Measurements from ENCODE around the gene ENKUR.
A peak's percentile ranks its signal among the peaks of the same experiment; 100 is the strongest.
"Not testable (repeated sequence)": the region's sequence is repeated elsewhere in the genome, so short reads cannot be mapped to it uniquely, and the experiment has no call there.

ENKUR gene

GRCh38 chr10:25024528-25024927 lies 8.6 kb upstream of the ENKUR start:
- Histone ChIP-seq H3K27ac (ENCODE audit: low read depth, low read length, severe bottlenecking) (no peak overlapping the region), H3K36me3 (ENCODE audit: control insufficient read depth, insufficient read depth, low read length) (no peaks in the 10 kb centered on the region), H3K4me1 (ENCODE audit: control insufficient read depth, insufficient read depth, low read length, poor library complexity, severe bottlenecking) (no peaks in the 10 kb centered on the region), H3K4me3 (ENCODE audit: extremely low read depth, insufficient read depth, low read length, poor library complexity, severe bottlenecking) (no peak overlapping the region), H3K9me3 (ENCODE audit: control insufficient read depth, low read length) (no peaks in the 10 kb centered on the region)
- 90 to 96% methylated on average over 7 to 8 of the region's 8 CpGs for whole genome bisulfite sequencing, 2 experiments (ENCODE audit: insufficient coverage in 2 of 2)

DNA sequence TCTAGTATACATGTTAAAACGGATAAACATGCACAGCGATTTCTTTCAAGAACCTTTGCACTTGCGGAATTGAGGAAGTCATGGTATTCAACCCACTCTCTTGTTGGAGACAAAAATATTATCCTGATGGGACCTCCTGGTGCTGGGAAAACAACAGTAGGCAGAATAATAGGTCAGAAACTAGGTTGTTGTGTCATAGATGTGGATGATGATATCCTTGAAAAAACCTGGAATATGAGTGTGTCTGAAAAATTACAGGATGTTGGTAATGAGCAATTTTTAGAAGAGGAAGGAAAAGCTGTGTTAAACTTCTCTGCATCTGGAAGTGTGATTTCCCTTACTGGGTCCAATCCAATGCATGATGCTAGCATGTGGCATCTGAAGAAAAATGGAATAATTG lies 7.3 kb upstream of the ENKUR start:
- H3K4me1 ChIP-seq (ENCODE audit: control insufficient read depth, insufficient read depth, low read length, poor library complexity, severe bottlenecking), result no peaks in the 10 kb centered on the region
- WGBS, 2 experiments (ENCODE audit: insufficient coverage in 2 of 2), result 100% methylated on average over 2 to 3 of the region's 3 CpGs

GRCh38 chr10:25018703-25019102 lies 2.7 kb upstream of the ENKUR start:
- peaks cover 3% of the 10 kb centered on the region for H3K4me1 ChIP-seq (ENCODE audit: control insufficient read depth, insufficient read depth, low read length, poor library complexity, severe bottlenecking)
- H3K4me3 ChIP-seq (ENCODE audit: extremely low read depth, insufficient read depth, low read length, poor library complexity, severe bottlenecking), result no peak overlapping the region
- H3K36me3 ChIP-seq (ENCODE audit: control insufficient read depth, insufficient read depth, low read length), result no peaks in the 10 kb centered on the region
- no peaks in the 10 kb centered on the region for H3K9me3 ChIP-seq (ENCODE audit: control insufficient read depth, low read length)
- no peak overlapping the region for H3K27ac ChIP-seq (ENCODE audit: low read depth, low read length, severe bottlenecking)
- 100% methylated on average over 3 of the region's 3 CpGs; no CpG with 5 or more reads in 1 of the 2 experiments for WGBS, 2 experiments (ENCODE audit: insufficient coverage in 2 of 2)

More for the DNA sequence above, 7.3 kb upstream of the ENKUR start:
- Histone ChIP-seq H3K4me3 (ENCODE audit: extremely low read depth, insufficient read depth, low read length, poor library complexity, severe bottlenecking) (no peak overlapping the region), H3K27ac (ENCODE audit: low read depth, low read length, severe bottlenecking) (no peak overlapping the region), H3K36me3 (ENCODE audit: control insufficient read depth, insufficient read depth, low read length) (no peaks in the 10 kb centered on the region), H3K9me3 (ENCODE audit: control insufficient read depth, low read length) (no peaks in the 10 kb centered on the region)

- Histone ChIP-seq H3K4me1 (ENCODE audit: control insufficient read depth, insufficient read depth, low read length, poor library complexity, severe bottlenecking) (peaks cover 3% of the 10 kb centered on the region), H3K9me3 (ENCODE audit: control insufficient read depth, low read length) (no peaks in the 10 kb centered on the region), H3K27ac (ENCODE audit: low read depth, low read length, severe bottlenecking) (no peak overlapping the region), H3K36me3 (ENCODE audit: control insufficient read depth, insufficient read depth, low read length) (no peaks in the 10 kb centered on the region), H3K4me3 (ENCODE audit: extremely low read depth, insufficient read depth, low read length, poor library complexity, severe bottlenecking) (peak overlapping the region; percentile 57)
- WGBS, 2 experiments (ENCODE audit: insufficient coverage in 2 of 2), result 94 to 100% methylated on average over 4 of the region's 6 CpGs
Measured at GRCh38 chr10:25017661-25018060, 1.7 kb upstream of the ENKUR start.

DNA sequence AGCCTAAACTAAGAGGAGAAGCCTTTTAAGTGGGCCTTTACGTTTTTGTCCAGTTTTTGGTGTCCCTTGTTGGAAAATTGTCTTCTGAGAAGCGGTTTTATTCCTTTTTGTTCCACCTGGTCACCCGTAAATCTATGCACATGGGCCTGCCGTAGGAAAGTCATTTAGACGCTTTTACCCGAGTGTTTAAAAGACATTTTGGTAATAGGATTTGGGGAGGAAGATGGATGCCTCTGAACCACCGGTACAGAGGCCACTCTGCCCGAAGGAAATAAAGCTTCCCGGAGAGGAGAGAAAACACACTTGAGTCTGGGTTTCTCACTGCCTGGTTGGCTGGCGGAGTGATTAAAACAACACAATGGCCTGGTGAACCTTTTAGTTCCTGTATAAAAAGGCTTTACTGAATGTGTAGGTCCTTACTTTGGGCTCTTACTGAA lies 1.2 kb upstream of the ENKUR start:
- WGBS, 2 experiments (ENCODE audit: insufficient coverage in 2 of 2), result 16 to 26% methylated on average over 6 to 9 of the region's 10 CpGs
- H3K4me3 ChIP-seq (ENCODE audit: extremely low read depth, insufficient read depth, low read length, poor library complexity, severe bottlenecking), result peak overlapping the region; percentile 57
- H3K9me3 ChIP-seq (ENCODE audit: control insufficient read depth, low read length), result no peaks in the 10 kb centered on the region
- peaks cover 3% of the 10 kb centered on the region for H3K4me1 ChIP-seq (ENCODE audit: control insufficient read depth, insufficient read depth, low read length, poor library complexity, severe bottlenecking)
- peak overlapping the region; percentile 92 for H3K27ac ChIP-seq (ENCODE audit: low read depth, low read length, severe bottlenecking)
- no peaks in the 10 kb centered on the region for H3K36me3 ChIP-seq (ENCODE audit: control insufficient read depth, insufficient read depth, low read length)

GRCh38 chr10:25016376-25017153 lies 607 bp upstream of the ENKUR start, which contains the start of gene THNSL1:
Gene THNSL1, plus strand, starts transcription at chr10:25016612. Its CDS starts 6,612 bp downstream, at chr10:25023224.
- Histone ChIP-seq H3K9me3 (ENCODE audit: control insufficient read depth, low read length) (no peaks in the 10 kb centered on the region), H3K4me3 (ENCODE audit: extremely low read depth, insufficient read depth, low read length, poor library complexity, severe bottlenecking) (peak within 1 kb of the TSS; percentile 57), H3K4me1 (ENCODE audit: control insufficient read depth, insufficient read depth, low read length, poor library complexity, severe bottlenecking) (peaks cover 3% of the 10 kb centered on the region), H3K36me3 (ENCODE audit: control insufficient read depth, insufficient read depth, low read length) (no peaks in the 10 kb centered on the region), H3K27ac (ENCODE audit: low read depth, low read length, severe bottlenecking) (peak within 1 kb of the TSS; percentile 92)
- 0 to 1% methylated on average over 48 to 51 of the region's 69 CpGs for WGBS, 2 experiments (ENCODE audit: insufficient coverage in 2 of 2)

DNA sequence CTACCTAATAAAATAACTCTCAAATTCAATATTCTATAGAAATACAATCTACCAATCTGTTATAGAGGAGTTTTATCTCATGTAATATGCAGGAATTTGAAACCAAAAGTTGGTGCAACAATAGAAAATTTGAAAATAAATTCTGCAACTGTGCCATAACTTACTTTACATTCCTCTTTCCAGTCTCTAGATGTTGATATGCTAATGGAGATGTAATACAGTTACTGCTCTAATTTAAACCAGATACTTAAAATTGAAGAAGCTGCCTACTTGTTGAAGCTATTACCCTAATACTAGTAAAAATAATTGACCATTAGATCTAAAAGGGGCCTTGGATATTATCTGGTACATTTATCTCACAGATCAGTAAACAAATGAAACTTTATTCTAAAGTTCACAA lies 1.4 kb downstream of the ENKUR start:
- H3K4me1 ChIP-seq (ENCODE audit: control insufficient read depth, insufficient read depth, low read length, poor library complexity, severe bottlenecking), result peaks cover 3% of the 10 kb centered on the region
- H3K27ac ChIP-seq (ENCODE audit: low read depth, low read length, severe bottlenecking), result no peak overlapping the region
- H3K9me3 ChIP-seq (ENCODE audit: control insufficient read depth, low read length), result no peaks in the 10 kb centered on the region
- H3K36me3 ChIP-seq (ENCODE audit: control insufficient read depth, insufficient read depth, low read length), result no peaks in the 10 kb centered on the region
- no peak overlapping the region for H3K4me3 ChIP-seq (ENCODE audit: extremely low read depth, insufficient read depth, low read length, poor library complexity, severe bottlenecking)

DNA sequence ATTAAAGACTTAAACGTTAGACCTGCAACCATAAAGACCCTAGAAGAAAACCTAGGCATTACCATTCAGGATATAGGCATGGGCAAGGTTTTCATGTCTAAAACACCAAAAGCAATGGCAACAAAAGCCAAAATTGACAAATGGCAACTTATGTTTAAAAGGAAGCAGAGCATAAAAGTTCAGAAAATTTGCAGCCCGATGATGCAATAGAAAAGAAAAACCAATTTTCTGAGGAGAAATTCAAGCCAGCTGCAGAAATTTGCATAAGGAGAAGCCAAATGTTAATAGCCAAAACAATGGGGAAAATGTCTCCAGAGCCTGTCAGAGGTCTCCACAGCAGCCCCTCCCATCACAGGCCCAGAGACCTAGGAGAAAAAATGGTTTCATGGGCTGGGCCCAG lies 4.4 kb downstream of the ENKUR start:
- H3K9me3 ChIP-seq (ENCODE audit: control insufficient read depth, low read length); H3K36me3 ChIP-seq (ENCODE audit: control insufficient read depth, insufficient read depth, low read length); H3K27ac ChIP-seq (ENCODE audit: low read depth, low read length, severe bottlenecking); H3K4me1 ChIP-seq (ENCODE audit: control insufficient read depth, insufficient read depth, low read length, poor library complexity, severe bottlenecking); H3K4me3 ChIP-seq (ENCODE audit: extremely low read depth, insufficient read depth, low read length, poor library complexity, severe bottlenecking): not testable (repeated sequence)
- 84 to 100% methylated on average over 2 of the region's 2 CpGs for WGBS, 2 experiments (ENCODE audit: insufficient coverage in 2 of 2)

- Histone ChIP-seq H3K9me3 (ENCODE audit: control insufficient read depth, low read length) (no peaks in the 10 kb centered on the region), H3K36me3 (ENCODE audit: control insufficient read depth, insufficient read depth, low read length) (no peaks in the 10 kb centered on the region), H3K4me1 (ENCODE audit: control insufficient read depth, insufficient read depth, low read length, poor library complexity, severe bottlenecking) (no peaks in the 10 kb centered on the region), H3K4me3 (ENCODE audit: extremely low read depth, insufficient read depth, low read length, poor library complexity, severe bottlenecking) (no peak overlapping the region), H3K27ac (ENCODE audit: low read depth, low read length, severe bottlenecking) (no peak overlapping the region)
- WGBS, 2 experiments (ENCODE audit: insufficient coverage in 2 of 2), result 77 to 92% methylated on average over 2 to 3 of the region's 3 CpGs
Measured at GRCh38 chr10:24998044-24998443, 17.9 kb downstream of the ENKUR start.

GRCh38 chr10:24995072-24995471 lies 20.9 kb downstream of the ENKUR start:
- Histone ChIP-seq H3K4me1 (ENCODE audit: control insufficient read depth, insufficient read depth, low read length, poor library complexity, severe bottlenecking) (no peaks in the 10 kb centered on the region), H3K9me3 (ENCODE audit: control insufficient read depth, low read length) (no peaks in the 10 kb centered on the region), H3K27ac (ENCODE audit: low read depth, low read length, severe bottlenecking) (no peak overlapping the region), H3K36me3 (ENCODE audit: control insufficient read depth, insufficient read depth, low read length) (no peaks in the 10 kb centered on the region), H3K4me3 (ENCODE audit: extremely low read depth, insufficient read depth, low read length, poor library complexity, severe bottlenecking) (no peak overlapping the region)

DNA sequence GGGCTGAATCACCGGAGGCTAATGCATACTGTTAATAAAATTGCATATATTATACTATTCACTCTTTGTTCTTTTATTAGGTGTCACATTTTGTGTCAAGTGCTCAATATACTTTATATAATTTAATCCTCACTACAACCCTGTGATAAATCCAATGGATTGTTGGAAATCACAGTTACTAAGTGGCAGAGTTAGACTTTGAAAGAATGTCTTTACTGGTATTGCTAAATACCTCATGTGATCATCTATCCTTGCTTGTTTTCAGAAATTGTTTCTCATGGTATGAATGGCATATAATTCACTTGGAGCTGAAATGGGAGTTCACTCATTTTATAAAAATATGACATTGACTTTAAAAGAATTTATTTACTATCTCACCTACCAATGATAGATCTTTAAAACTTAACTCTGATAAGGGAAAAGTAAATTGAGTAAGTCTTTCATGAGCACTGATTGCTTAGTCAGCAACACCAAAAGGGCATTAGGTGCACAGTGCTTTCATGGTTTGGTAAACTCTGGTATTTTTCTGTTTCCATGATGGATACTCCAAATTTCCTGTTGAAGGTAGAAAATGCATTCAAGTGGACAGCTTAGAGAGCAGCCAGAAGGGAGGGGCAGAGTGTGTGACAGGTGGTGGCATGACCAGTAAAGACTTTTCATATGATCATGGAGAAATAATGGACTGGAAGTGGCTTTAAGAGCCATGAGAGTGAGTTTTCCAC lies 22.6 kb downstream of the ENKUR start:
- Histone ChIP-seq H3K4me3 (ENCODE audit: extremely low read depth, insufficient read depth, low read length, poor library complexity, severe bottlenecking) (no peak overlapping the region), H3K4me1 (ENCODE audit: control insufficient read depth, insufficient read depth, low read length, poor library complexity, severe bottlenecking) (peaks cover 3% of the 10 kb centered on the region), H3K27ac (ENCODE audit: low read depth, low read length, severe bottlenecking) (no peak overlapping the region), H3K9me3 (ENCODE audit: control insufficient read depth, low read length) (no peaks in the 10 kb centered on the region), H3K36me3 (ENCODE audit: control insufficient read depth, insufficient read depth, low read length) (no peaks in the 10 kb centered on the region)
- no CpG with 5 or more reads among the region's 1 CpG for WGBS, 2 experiments (ENCODE audit: insufficient coverage in 2 of 2)
